ENCODE measurements around the gene MORF4L2.

MORF4L2 gene

DNA sequence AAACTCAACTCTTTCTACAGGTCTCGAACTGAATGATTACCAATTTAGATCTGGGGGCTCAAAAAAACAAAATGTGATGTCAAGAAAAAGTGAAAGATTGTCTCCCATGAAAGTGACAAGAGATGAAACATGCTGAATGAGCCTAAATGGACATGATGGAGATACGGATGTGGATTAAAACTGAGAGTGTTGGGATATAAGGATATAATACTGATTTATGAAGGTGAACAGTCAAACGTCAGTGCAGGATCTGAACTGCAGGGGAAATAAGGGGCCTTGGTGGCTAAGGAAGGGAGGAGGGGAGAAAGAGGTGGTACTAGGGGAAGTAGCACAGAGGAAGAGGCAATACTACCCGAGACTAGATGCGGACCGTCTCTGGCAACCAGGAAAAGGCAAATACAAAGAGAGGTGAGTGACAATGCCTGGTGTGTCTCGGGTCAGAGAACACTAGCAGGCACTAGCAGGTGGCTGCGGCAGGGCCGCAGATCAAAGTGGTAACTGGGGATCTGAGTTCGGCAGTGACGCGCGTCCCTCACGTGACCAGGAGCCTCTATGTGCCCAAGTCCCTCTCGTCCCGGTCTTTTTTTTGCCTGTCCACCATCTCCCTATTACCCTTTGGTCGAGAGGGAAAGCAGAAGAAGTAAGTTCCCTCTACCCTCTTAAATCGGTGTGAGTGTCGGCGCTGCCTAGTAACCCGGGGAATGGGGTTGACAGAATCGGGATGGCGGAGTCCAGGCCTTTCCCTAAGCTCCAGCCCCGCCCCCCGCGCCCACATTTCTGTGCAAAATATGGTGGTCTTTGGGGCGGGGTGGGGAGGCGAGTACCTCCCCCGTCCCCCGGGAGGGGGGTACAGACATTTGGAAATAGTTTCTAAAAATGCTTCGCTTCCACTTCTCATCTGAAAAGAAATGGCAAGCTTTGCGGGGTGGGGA, 57.8 kb downstream of the MORF4L2 start, which contains the start of gene TCEAL1:
TSS of gene TCEAL1 (plus strand) at position 590 of the 932 bp plus-strand sequence. CDS start 942 bp downstream, outside the sequence.
- TF ChIP-seq, protein P1, sequence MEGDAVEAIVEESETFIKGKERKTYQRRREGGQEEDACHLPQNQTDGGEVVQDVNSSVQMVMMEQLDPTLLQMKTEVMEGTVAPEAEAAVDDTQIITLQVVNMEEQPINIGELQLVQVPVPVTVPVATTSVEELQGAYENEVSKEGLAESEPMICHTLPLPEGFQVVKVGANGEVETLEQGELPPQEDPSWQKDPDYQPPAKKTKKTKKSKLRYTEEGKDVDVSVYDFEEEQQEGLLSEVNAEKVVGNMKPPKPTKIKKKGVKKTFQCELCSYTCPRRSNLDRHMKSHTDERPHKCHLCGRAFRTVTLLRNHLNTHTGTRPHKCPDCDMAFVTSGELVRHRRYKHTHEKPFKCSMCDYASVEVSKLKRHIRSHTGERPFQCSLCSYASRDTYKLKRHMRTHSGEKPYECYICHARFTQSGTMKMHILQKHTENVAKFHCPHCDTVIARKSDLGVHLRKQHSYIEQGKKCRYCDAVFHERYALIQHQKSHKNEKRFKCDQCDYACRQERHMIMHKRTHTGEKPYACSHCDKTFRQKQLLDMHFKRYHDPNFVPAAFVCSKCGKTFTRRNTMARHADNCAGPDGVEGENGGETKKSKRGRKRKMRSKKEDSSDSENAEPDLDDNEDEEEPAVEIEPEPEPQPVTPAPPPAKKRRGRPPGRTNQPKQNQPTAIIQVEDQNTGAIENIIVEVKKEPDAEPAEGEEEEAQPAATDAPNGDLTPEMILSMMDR (IDR thresholded peaks at IDR 0.05; ENCODE audit: low read depth, low read length) = no peak
- peak within 1 kb of the TSS; percentile 66 for H3K4me3 ChIP-seq (ENCODE audit: low read depth, low read length)

DNA sequence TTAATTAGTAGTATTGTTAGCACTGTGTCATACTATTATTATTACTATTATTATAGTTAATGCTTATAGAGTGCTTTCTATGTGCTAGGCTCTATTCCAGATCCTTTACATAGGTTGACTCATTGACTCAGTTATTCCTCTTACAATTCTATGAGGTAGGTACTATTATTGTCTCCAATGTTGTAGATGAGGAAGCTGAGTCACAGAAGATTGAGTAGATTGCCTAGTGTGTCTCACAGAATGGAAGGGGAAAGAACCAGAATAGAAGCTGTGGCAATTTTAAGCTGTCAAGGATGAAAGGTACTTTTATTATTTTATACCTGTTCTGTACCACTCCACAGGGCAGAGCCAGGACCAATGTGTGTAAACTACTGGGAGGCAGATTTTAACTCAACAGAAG, 59.6 kb downstream of the MORF4L2 start:
- no peak overlapping the region for H3K4me3 ChIP-seq (ENCODE audit: low read depth, low read length)
- TF ChIP-seq, protein P1 (IDR thresholded peaks at IDR 0.05; ENCODE audit: low read depth, low read length) = no peak

Measured in WI38 (cell line).